ENCODE results near the gene AKIP1.
"Not testable (repeated sequence)": the region's sequence is repeated elsewhere in the genome, so short reads cannot be mapped to it uniquely, and the experiment has no call there.

AKIP1 gene

DNA sequence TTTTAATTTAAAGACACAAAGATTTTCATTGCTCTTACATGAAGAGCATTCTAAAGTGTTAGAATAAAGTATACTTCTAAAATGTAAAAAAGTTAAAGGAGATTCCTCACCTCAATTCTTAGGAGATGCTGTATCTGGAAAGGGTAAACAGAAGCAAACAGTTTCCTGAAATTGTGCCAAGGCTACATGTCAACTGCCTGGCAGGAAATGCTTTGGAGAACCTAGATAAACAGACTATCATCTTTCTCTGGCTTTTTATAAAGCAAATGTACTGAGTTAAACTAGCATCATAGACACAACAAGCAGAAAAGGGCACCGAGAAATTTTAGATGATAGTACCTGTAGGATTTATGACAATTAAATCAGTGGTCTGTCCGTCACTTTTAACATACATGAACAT lies 24.7 kb upstream of the AKIP1 start:
- H3K27me3 ChIP-seq (ENCODE audit: insufficient read depth, poor library complexity, severe bottlenecking) = no peaks in the 10 kb centered on the region
- no peak for DNase-seq (ENCODE audit: low read depth in 1 of 2, low spot score in 1 of 2)
- no peak overlapping the region for H3K27ac ChIP-seq (replicated peaks)
- H3K4me3 ChIP-seq (replicated peaks; ENCODE audit: insufficient read depth, low read length) = no peak overlapping the region
- TF ChIP-seq SPI1 (IDR thresholded peaks at IDR 0.05; ENCODE audit: borderline replicate concordance, low read depth) (no peak), POLR2AphosphoS5 (IDR thresholded peaks at IDR 0.05; ENCODE audit: low read depth) (no peak), GABPA (IDR thresholded peaks at IDR 0.05; ENCODE audit: low read depth) (no peak)
- TF ChIP-seq, protein P1, sequence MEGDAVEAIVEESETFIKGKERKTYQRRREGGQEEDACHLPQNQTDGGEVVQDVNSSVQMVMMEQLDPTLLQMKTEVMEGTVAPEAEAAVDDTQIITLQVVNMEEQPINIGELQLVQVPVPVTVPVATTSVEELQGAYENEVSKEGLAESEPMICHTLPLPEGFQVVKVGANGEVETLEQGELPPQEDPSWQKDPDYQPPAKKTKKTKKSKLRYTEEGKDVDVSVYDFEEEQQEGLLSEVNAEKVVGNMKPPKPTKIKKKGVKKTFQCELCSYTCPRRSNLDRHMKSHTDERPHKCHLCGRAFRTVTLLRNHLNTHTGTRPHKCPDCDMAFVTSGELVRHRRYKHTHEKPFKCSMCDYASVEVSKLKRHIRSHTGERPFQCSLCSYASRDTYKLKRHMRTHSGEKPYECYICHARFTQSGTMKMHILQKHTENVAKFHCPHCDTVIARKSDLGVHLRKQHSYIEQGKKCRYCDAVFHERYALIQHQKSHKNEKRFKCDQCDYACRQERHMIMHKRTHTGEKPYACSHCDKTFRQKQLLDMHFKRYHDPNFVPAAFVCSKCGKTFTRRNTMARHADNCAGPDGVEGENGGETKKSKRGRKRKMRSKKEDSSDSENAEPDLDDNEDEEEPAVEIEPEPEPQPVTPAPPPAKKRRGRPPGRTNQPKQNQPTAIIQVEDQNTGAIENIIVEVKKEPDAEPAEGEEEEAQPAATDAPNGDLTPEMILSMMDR (IDR thresholded peaks at IDR 0.05; ENCODE audit: insufficient read depth, low read length) = no peak
- TF ChIP-seq, protein P2, sequence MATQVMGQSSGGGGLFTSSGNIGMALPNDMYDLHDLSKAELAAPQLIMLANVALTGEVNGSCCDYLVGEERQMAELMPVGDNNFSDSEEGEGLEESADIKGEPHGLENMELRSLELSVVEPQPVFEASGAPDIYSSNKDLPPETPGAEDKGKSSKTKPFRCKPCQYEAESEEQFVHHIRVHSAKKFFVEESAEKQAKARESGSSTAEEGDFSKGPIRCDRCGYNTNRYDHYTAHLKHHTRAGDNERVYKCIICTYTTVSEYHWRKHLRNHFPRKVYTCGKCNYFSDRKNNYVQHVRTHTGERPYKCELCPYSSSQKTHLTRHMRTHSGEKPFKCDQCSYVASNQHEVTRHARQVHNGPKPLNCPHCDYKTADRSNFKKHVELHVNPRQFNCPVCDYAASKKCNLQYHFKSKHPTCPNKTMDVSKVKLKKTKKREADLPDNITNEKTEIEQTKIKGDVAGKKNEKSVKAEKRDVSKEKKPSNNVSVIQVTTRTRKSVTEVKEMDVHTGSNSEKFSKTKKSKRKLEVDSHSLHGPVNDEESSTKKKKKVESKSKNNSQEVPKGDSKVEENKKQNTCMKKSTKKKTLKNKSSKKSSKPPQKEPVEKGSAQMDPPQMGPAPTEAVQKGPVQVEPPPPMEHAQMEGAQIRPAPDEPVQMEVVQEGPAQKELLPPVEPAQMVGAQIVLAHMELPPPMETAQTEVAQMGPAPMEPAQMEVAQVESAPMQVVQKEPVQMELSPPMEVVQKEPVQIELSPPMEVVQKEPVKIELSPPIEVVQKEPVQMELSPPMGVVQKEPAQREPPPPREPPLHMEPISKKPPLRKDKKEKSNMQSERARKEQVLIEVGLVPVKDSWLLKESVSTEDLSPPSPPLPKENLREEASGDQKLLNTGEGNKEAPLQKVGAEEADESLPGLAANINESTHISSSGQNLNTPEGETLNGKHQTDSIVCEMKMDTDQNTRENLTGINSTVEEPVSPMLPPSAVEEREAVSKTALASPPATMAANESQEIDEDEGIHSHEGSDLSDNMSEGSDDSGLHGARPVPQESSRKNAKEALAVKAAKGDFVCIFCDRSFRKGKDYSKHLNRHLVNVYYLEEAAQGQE (IDR thresholded peaks at IDR 0.05; ENCODE audit: insufficient replicate concordance, low read depth) = no peak

DNA sequence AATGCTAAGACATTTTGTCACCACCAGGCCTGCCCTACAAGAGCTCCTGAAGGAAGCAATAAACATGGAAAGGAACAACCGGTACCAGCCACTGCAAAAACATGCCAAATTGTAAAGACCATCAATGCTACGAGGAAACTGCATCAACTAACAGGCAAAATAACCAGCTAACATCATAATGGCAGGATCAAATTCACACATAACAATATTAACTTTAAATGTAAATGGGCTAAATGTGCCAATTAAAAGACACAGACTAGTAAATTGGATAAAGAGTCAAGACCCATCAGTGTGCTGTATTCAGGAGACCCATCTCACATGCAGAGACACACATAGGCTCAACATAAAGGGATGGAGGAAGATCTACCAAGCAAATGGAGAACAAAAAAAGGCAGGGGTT lies 19.8 kb upstream of the AKIP1 start:
- not testable (repeated sequence) for H3K27ac ChIP-seq (replicated peaks); DNase-seq (ENCODE audit: low read depth in 1 of 2, low spot score in 1 of 2); H3K4me3 ChIP-seq (replicated peaks; ENCODE audit: insufficient read depth, low read length); H3K27me3 ChIP-seq (ENCODE audit: insufficient read depth, poor library complexity, severe bottlenecking)

DNA sequence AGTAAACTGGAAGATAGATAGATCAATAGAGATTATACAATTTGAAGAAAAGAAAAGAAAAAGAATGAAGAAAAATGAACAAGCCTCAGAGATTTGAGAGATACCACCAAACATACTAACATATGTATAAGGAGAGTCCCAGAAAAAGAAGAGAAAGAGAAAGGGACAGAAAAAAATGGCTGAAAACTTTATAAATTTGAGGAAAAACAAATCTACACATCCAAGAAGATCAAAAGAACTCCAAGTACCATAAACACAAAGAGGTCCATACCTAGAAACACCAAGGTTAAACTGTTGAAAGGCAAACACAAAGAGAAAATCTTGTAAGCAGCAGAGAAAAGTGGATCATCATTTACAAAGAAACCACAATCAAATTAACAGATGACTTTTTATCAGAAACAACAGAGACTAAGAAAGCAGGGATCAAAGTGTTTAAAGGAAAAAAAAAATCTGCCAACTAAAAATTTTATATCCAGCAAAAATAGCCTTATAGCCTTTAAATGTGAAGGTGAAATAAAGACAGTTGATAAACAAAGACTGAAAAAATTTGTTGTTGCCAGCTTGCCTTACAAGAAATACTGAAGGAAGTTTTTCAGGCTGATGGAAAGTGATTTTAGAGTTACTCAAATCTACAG lies 11.8 kb upstream of the AKIP1 start:
- TF ChIP-seq, protein P2 (IDR thresholded peaks at IDR 0.05; ENCODE audit: insufficient replicate concordance, low read depth) = no peak
- TF ChIP-seq GABPA (IDR thresholded peaks at IDR 0.05; ENCODE audit: low read depth) = no peak
- TF ChIP-seq POLR2AphosphoS5 (IDR thresholded peaks at IDR 0.05; ENCODE audit: low read depth) = no peak
- no peak for TF ChIP-seq SPI1 (IDR thresholded peaks at IDR 0.05; ENCODE audit: borderline replicate concordance, low read depth)
- TF ChIP-seq, protein P1 (IDR thresholded peaks at IDR 0.05; ENCODE audit: insufficient read depth, low read length) = no peak
- no peak overlapping the region for H3K4me3 ChIP-seq (replicated peaks; ENCODE audit: insufficient read depth, low read length)
- no peak overlapping the region for H3K27ac ChIP-seq (replicated peaks)
- H3K27me3 ChIP-seq (ENCODE audit: insufficient read depth, poor library complexity, severe bottlenecking) = no peaks in the 10 kb centered on the region
- no peak for DNase-seq (ENCODE audit: low read depth in 1 of 2, low spot score in 1 of 2)

- Histone ChIP-seq H3K4me3 (replicated peaks; ENCODE audit: insufficient read depth, low read length) (no peak overlapping the region), H3K27ac (replicated peaks) (no peak overlapping the region)
- no peak for DNase-seq (ENCODE audit: low read depth in 1 of 2, low spot score in 1 of 2)
Observed at GRCh38 chr11:8905528-8906165, 5.3 kb upstream of the AKIP1 start.

More at GRCh38 chr11:8905528-8906165, 5.3 kb upstream of the AKIP1 start:
- no peak for TF ChIP-seq POLR2AphosphoS5 (IDR thresholded peaks at IDR 0.05; ENCODE audit: low read depth)
- TF ChIP-seq, protein P2 (IDR thresholded peaks at IDR 0.05; ENCODE audit: insufficient replicate concordance, low read depth) = no peak
- no peak for TF ChIP-seq GABPA (IDR thresholded peaks at IDR 0.05; ENCODE audit: low read depth)
- TF ChIP-seq SPI1 (IDR thresholded peaks at IDR 0.05; ENCODE audit: borderline replicate concordance, low read depth) = no peak
- TF ChIP-seq, protein P1 (IDR thresholded peaks at IDR 0.05; ENCODE audit: insufficient read depth, low read length) = no peak
- H3K27me3 ChIP-seq (ENCODE audit: insufficient read depth, poor library complexity, severe bottlenecking) = no peaks in the 10 kb centered on the region

Data from HL-60 (cell line).